NCI-H2227 treated with DMSO at 0.1 percent for 48 hours (cell line): Measurements from ENCODE around the gene TMEM134.
"Not testable (repeated sequence)": the region's sequence is repeated elsewhere in the genome, so short reads cannot be mapped to it uniquely, and the experiment has no call there.

Experiments
- DNase-seq: peaks from one replicate; lab custom pipeline; 2025; lab: John Stamatoyannopoulos, UW

The TMEM134 gene, protein sequence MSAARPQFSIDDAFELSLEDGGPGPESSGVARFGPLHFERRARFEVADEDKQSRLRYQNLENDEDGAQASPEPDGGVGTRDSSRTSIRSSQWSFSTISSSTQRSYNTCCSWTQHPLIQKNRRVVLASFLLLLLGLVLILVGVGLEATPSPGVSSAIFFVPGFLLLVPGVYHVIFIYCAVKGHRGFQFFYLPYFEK

DNA sequence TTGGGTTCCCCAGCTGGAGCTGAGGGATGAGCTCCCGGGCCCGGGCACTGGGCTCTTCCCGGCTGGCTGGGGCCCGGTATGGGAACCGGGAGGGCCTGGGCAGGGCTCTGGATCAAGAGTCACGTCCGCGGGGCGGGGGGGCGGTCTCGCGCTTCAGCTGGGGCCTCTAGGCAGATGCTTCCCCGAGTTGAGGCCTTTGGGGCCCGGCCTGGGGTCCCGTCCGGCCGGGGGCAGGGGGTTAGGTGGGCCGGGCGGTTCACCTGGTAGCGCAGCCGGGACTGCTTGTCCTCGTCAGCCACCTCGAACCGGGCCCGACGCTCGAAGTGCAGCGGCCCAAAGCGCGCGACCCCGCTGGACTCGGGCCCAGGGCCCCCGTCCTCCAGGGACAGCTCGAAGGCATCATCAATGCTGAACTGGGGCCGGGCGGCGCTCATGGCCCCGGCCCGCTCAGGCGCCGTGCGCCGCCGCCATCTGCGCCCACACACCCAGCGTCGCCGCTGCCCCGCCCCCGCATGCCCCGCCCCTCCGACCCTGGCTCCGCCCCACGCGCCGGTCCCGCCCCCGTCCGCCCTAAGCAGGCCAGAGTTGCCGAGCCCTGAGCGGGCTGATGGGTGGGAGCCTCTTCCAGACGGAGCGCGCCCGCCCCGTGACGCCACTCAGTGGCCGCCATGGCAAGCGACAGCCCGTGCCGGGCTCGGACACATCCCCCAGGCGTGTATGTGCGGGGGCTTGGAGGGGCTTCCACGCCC, at the start of gene TMEM134:
Gene TMEM134 (minus strand): TSS at position 493 of the 749 bp plus-strand sequence. CDS start 59 bp downstream, at position 434.
- peak; percentile 90 for DNase-seq

DNA sequence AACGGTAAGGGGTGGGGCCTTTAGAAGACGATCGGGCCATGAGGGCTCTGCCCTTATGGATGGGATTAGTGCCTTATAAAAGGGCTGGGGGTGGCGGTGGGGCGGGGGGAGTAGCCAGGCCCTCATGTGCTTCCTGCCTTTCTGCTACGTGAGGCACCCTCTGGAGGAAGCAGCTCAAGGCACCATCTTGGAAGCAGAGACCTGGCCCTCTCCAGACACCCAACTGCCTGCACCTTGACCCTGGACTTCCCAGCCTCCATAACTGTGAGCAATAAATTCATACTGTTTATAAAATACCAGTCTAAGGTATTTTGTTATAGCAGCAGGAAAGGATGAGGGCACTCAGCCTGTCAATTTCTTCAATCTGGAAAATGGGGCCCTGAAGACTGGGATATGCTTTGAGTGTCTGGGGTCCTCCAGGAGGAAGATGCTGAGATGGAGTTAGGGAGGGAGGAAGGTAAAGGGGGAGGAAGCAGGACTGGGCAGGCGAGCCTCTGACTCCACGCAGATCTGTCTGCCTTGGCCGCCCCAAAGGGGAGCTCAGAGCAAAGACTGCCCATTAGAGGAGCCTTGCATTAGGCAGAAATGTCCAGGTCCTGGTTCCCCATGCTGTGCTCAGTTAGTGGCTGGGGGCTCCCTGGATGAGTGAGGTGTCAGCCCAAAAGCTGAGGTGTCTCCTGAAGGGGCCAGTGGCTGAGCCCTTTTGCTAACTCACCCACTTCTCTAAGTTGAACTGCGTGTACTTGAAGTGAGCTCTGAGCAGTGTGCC, 48.9 kb upstream of the TMEM134 start:
- no peak for DNase-seq

DNA sequence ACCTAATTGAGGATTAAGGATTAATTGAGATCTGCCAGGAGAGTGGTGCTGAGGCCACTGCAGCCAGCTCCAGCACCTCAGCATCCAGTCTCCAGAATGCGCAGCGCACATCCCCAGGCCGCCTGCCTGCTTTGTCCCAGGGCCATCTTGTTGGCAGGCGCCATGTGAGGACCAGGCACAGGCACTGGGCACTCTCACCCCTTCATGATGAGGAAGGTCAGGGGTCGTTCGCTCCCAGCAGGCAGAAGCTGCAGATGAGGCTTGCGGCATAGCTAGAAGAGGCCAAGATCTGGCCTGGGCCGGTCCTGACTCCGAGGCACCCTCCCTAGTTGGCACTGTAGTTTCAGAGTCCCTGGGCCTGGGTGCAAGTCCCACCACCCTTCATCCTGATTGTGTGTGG, 47.8 kb upstream of the TMEM134 start:
- no peak for DNase-seq

DNA sequence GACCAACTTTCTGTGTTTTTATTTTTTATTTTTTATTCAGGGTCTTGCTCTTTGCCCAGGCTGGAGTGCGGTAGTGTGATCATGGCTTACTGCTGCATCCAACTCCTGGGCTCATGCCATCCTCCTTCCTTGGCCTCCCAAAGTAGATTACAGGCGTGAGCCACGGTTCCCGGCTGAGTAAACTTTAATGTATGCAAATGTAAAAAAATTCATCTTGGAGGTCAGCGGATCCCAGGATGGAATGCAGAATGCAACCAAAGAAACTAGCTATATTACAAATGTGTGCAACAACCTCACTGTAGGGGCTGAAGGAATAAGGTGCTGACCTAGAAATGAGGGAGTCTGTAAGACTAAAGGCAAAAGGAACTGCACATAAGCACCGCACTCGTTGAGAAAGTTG, 45.1 kb upstream of the TMEM134 start:
- no peak for DNase-seq

DNA sequence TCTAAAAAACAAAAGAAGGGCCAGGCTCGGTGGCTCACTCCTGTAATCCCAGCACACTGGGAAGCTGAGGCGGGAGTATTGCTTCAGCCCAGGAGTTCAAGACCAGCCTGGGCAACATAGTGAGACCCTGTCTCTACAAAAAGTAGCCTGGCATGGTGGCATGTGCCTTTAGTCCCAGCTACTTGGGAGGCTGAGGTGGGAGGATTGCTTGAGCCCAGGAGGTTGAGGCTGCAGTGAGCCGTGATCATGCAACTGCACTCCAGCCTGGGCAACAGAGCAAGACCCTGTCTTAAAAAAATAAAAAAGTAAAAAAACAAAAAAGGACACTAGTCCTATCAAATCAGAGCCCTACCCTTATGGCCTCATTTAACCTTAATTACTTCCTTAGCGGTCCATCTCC, 42.5 kb upstream of the TMEM134 start:
- not testable (repeated sequence) for DNase-seq

DNA sequence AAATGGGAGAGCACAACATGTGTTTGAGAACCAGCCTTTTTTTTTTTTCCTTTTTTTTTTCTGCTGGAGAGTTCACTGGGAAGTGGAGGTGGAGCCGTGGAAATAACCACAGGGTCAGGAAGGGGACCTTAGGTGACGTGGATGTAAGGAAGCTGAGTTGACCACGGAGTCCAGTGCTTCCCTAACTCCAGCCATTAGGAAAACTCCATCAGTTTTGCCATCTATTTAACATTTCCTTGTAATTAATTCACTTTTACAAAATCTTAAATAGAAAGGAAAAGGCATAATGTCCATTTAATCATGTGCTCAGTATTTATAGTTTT, 40.9 kb upstream of the TMEM134 start:
- DNase-seq: no peak

DNA sequence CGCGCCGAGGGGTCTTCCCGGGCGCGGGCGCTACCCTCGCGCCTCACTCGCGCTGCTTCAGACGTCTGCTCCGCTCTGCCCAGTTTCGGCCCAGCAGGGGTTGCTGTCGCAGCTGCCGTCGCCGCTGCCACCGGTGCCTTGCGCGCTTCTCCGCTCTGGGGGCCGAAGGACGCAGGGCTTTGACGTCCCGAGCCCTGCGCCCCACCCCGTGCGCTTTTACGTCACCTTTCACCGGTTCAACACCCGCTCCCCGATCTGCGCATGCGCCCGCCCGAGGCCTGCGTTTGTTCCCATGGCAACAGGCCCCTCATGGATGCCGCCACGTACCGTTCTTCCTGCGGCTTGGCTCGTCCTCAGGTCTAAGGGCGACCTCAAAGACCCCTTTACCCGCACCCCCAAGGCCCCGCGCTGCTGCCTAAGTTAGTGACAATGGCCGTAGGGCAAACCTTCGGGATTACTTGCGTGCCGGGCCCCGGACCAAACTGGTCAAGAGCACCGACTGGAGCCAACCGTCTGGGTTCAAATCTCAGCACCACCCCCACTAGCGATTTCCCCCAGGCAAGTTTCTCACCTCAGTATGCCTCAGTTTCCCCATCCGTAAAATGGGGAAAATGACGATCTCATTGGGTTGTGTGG, 39.6 kb upstream of the TMEM134 start:
- DNase-seq: peak; percentile 97

DNA sequence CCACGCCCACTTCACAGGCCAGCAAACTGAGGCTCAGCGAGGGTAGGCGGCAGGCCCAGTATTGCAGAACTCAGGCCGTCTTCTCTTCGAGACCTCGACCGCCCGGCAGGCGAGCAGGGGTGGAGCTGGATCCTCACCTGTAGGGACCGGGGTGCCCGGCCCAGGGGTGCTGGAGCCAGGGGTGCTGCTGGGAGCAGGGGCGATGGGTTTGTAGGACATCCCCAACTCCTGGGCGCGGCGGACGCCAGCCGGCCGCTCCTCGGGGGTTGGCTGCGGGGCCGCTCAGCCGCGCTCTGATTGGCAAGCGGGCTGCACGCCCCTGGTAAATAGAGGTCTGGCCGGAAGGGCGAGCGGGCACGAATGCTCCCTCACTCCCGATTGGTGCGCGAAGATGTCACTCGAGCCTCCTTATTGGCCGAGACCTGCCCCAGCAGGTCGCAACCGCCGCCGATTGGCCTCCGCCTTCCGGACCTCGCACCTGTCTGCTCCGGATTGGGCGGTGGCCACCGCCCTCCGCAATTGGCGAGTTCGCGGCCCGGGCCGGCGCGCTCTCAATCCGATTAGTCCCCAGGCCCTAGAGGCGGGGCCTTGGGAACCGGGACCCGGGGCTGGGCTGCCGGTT, 38.9 kb upstream of the TMEM134 start, which contains the start of gene CDK2AP2:
Gene CDK2AP2 (minus strand): TSS at position 299 of the 622 bp plus-strand sequence. CDS start 80 bp downstream, at position 219.
- peak; percentile 98 for DNase-seq

DNA sequence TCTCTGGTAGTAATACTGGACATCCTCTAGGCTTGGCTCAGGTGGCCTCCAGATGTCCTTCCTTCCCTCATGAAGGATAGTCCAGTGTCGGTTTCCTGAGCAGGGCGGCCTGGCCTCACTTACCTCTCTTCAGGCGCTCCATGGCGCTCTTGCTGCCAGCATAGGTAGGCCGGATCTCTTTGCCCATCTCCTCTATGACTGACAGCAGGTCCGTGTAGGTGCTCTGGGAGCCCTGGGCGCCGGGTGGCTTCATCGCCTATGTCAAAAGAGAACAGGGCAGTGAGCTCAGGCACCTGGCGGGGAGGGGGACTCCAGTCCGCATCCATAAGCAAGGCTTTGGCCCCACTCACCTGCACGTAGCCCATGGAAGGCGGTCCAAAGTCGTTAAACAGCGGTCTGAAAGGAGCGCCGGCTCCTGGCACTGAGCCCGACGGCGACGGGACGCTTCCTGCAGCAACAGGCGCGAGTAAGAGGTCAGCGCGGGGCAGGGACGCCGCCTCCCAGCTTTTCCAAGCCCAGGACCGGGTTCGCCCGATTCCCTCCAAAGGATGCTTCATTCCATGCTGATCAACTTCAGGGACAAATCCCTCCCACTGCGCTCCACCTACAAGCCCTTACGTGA, 38.3 kb upstream of the TMEM134 start:
- DNase-seq: no peak

DNA sequence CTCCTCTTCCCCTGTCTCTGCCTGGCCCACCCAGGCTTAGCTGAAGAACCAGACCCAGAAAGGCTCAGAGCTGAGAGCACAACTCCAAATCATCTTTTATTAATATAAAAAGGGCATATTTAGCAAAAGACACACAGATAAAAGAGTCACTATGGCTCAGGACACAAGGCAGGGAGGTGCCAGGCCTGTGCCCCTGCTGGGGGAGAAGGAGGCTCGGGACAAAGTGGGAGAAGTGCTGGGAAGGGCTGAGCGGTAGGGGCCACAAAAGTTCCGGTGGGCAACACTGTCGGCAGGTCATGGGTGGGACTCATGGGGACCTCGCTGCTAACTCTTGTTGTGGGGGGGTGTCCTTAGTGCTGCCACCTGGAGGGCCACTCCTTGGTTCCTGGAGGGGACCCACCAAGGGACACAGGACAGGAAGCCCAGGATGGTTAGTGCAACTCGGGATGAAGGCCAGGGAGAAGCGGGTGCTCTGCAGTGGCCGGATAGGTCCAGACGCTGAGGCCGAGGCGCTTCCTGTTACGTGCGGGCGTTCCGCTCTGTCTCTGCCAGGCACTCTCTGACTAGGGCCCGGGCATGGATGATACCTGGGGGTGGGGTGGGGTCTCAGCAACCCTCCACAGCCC, 37.5 kb upstream of the TMEM134 start:
- DNase-seq: no peak

DNA sequence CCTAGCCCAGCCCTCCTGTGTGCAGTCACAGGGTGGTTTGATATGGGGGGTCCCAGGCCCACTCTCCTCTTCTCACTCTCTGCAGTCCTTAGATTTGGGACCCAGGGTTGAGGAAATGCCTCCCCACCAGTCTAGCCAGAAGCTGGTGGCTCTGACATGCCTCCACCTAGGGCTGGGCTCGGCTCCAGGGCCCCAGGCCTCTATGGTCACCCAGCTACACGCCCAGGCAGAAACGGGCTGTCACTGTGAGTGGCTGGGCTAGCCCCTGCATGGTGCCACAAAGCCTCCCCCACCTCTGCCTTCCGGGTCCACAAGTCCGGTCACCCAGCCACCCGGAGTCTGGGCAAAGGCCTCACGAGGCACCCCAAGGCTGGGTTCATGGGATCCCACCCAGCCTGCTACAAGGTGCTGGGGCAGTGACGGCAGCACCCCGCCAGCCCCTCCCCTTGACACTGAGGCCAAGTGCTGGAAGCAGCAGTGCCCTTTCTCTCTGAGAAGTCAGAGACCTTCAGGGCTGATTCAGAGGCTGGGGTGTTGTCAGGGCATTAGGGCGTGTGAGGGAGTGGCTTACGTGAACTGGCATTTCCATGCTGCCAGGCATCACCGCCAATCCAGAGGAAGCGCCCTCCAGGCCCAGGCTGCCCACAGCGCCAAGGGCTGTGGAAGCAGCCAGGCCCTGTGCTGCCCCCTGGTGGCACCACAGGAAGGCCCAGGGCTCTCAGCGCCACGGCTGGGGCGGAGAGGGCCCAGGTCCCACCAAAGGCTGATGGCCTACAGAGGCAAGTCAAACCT, 36.8 kb upstream of the TMEM134 start:
- peak; percentile 59 for DNase-seq

DNA sequence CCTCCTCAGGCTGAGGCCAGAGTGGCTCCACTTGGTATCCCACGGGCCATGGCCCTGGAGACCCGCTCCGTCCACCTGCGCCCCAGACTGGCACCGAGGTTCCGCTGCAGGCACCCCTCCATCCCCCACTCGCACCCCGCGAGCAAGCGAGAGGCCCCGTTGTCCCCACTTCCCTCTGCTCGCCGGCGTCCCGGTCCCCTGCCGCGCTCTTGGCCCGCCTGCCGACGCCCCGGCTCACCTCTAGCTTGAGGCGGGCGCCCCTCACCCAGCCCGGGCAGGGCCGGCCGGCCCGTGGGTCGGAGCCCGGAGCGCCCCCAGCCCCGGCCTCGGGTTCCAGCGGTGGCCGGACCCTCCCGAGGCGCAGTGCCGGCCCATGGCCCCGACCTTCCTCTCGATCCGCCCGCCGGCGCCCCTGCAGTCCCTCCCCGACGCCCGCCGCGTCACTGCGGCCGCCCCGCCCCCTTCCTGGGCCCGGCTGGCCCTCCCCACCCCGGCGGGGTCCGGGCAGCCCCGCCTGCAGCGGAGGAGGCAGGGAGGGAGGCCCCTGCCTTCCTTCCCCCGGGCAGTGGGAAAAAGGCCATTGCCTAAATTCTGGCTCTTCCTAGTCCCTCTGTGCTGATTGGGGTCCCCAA, 36.0 kb upstream of the TMEM134 start, which contains the start of gene PITPNM1:
Gene PITPNM1 (minus strand): TSS at position 414 of the 632 bp plus-strand sequence. CDS start 1,183 bp downstream, outside the sequence.
- no peak for DNase-seq

DNA sequence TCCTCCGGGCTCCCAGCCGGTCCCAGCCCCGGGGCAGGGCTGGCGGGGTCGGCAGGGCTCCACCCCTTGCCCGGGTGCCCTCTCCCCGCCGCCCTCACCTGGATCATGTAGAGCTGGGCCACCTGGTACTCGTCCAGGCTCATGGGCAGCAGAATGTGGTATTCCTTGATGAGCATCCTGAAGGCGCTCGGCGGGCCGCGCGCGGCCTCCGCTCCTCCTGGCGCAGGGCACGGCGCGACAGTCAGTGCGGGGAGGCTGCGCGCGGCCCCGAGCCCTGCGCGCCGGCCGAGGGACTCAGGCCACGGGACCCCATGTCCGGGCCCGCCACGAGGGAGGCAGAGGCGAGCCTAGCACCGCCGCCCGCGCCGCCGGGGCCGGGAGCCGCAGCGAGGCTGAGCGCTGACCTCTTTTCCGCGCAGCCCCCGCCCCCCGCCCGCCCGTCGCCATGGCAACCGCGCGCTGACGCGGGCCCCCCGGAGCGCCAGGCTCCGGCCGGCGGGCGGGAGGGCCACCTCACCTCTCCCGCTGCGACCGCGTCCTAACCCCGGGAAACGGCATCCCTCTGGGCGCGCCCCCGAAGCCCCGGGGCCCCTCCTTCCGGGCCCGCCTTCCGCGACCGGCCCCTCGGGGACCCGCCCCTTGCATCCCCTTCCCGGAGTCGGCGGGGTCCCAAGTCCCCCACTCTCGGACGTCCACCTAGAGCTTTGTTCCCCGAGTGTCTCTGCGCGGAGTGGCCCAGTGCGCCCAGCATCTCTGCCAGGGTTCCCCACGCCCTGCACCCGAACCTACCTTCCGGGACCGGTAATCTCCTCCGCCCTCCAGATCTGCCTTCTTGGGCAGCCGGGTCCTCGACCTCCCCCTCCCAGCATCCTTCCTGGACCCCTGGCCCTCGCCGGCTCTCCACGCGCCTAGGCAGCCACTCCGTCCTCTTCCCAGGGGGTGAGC, 35.2 kb upstream of the TMEM134 start:
- DNase-seq: no peak

DNA sequence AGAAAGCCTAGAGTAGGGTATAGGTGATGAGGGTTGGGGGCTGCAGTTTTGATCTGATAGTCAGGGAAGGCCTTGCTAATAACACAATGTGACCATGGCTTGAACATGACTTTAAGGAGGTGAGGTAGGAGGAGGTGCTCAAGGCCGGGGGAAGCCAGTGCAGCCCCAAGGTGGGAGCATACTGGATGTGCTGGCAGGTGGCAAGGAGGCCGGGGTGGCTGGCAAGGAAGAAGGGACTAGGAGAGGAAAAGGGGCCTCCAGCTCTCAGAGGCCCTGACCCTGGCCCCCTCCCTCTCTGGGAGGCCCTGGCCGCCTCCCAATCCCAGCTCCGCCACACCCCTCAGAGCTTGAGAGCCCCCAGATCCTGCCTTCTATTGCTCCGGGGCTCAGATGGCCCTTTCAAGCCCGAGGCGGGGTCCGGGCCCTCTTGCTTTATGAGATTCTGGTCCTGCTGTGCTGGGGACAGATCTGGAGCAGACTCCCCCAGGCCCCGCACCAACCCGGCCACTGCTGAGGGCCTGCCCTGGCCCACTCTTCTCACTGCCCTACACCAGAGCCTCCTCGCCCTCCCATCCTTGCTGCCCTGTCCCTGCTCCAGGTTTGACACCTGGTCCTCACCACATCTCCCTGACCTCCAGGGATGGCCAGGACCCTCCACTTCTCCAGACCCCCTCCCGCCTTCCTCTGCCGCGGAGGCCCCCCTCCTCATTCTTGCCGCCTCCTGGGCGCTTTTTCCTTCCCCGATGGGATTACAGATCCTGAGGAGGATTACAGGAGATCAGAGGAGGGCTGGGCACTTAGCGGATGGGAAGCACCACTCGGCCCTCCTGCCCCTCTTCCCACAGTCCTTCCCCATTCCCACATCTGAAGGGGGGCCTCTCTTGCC, 34.3 kb upstream of the TMEM134 start:
- DNase-seq: no peak

DNA sequence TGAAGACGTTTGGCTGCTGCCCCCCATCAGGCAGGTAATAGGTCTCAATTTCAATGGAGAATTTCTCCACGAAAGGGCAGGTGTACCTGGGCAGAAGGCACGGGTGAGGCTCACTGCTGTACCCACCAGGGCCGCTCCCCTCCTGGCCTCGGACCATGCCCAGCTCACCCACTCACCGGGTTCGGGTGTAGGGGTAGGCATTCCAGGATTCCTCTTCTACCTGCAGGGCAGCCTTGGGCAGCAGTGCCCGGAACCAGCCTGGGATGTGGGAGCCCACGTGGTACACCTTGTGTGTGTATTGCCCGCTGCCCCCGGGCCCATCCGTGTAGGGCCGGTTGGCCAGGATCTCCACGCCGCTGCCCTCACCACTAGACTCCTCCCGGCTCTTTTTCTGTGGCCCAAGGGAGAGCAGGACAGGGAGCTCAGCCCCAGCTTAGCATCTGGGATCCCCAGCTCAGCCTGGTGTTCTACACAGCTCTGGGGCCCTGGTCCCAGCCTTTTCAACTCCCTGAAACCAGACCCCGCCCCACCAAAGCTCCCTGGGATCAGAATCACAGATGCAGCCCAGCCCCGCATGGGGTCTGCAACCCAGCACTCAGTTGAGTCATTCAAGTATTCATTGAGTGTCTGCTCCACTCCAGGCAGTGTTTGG, 33.4 kb upstream of the TMEM134 start:
- DNase-seq: no peak

DNA sequence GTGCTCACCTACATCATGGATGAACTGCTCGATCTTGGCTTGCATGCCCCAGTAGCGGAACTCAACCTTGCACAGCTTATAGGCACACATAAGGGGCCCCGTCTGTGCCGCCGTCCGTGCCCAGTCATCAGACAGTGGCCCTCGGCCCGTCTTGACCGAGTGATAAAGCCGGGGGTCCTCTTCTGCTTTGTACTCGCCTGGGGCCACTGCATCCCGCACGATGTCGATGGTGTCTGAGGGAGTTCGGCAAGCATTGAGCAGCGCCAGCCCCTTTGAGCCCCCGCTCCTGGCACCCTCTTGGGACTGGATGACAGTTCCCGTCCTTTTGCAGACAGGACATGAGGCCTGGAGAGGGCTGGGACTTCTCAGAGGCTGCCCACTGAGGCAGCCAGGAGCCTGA, 32.8 kb upstream of the TMEM134 start:
- no peak for DNase-seq
